ENCODE results near the gene SLC24A4.
A peak's percentile ranks its signal among the peaks of the same experiment; 100 is the strongest.

SLC24A4 gene

DNA sequence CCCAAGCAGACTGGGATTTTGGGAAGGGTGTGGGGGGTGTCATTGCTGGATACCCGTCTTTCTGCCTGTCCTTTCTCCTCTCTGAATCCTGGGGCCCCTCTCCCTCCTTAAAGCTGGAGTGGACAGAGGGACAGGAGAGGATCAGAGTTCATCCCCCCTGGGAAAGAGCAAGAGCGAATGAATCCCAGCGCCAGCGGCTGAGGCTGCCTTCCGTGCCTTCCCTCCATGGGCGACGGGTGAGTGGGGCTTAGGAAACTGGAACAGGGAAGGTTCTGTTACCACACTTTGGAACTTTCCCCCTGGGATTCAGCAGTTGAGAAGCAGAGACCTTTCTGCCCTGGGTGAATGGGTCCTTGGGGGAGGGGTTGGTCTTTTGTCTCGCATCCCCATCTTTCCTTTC is 174.4 kb downstream of the SLC24A4 start (continued):
- TF ChIP-seq YY1 (tag by site-specific recombination; IDR thresholded peaks at IDR 0.05): no peak
- no peak for TF ChIP-seq ZNF2 (tag by site-specific recombination; IDR thresholded peaks at IDR 0.05)
- TF ChIP-seq ZSCAN23 (tag by site-specific recombination; IDR thresholded peaks at IDR 0.05): no peak
- TF ChIP-seq ZNF175 (tag by site-specific recombination; IDR thresholded peaks at IDR 0.05): no peak
- no peak for TF ChIP-seq ZBTB44 (tag by site-specific recombination; IDR thresholded peaks at IDR 0.05)

- Histone ChIP-seq H3K4me3 (ENCODE audit: low read depth, low read length) (no peak overlapping the region), H3K27ac (ENCODE audit: extremely low read depth, low read depth, low read length) (no peak overlapping the region), H3K9me3 (ENCODE audit: control insufficient read depth, insufficient read depth, low read depth, low read length) (no peaks in the 10 kb centered on the region), H3K4me1 (ENCODE audit: control insufficient read depth, insufficient read depth, low read length) (no peaks in the 10 kb centered on the region), H3K36me3 (ENCODE audit: control insufficient read depth in 2 of 2, insufficient read depth in 1 of 2, low read length in 2 of 2) (no peaks in the 10 kb centered on the region)
- CTCF ChIA-PET: interaction anchor here (0.6 kb wide), 1 partner anchor 18 kb away, joined by 3 read pairs; no protein-coding TSS in a partner anchor
- POLR2A ChIA-PET: no interaction called here
- TF ChIP-seq ZNF335 (tag by site-specific recombination; conservative IDR thresholded peaks at IDR 0.05): no peak
- TF ChIP-seq, protein P1, sequence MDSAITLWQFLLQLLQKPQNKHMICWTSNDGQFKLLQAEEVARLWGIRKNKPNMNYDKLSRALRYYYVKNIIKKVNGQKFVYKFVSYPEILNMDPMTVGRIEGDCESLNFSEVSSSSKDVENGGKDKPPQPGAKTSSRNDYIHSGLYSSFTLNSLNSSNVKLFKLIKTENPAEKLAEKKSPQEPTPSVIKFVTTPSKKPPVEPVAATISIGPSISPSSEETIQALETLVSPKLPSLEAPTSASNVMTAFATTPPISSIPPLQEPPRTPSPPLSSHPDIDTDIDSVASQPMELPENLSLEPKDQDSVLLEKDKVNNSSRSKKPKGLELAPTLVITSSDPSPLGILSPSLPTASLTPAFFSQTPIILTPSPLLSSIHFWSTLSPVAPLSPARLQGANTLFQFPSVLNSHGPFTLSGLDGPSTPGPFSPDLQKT (IDR thresholded peaks at IDR 0.05; ENCODE audit: borderline replicate concordance, low read depth, low read length): no peak
- TF ChIP-seq ZNF324 (tag by site-specific recombination; IDR thresholded peaks at IDR 0.05): no peak
- no peak for TF ChIP-seq ZNF701 (tag by site-specific recombination; IDR thresholded peaks at IDR 0.05)
- no peak for TF ChIP-seq HOXA7 (CRISPR knock-in tag; IDR thresholded peaks at IDR 0.05; ENCODE audit: borderline replicate concordance)
- TF ChIP-seq, protein P2, sequence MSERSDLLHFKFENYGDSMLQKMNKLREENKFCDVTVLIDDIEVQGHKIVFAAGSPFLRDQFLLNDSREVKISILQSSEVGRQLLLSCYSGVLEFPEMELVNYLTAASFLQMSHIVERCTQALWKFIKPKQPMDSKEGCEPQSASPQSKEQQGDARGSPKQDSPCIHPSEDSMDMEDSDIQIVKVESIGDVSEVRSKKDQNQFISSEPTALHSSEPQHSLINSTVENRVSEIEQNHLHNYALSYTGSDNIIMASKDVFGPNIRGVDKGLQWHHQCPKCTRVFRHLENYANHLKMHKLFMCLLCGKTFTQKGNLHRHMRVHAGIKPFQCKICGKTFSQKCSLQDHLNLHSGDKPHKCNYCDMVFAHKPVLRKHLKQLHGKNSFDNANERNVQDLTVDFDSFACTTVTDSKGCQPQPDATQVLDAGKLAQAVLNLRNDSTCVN (tag by site-specific recombination; optimal IDR thresholded peaks at IDR 0.05): no peak
- TF ChIP-seq, protein P3, sequence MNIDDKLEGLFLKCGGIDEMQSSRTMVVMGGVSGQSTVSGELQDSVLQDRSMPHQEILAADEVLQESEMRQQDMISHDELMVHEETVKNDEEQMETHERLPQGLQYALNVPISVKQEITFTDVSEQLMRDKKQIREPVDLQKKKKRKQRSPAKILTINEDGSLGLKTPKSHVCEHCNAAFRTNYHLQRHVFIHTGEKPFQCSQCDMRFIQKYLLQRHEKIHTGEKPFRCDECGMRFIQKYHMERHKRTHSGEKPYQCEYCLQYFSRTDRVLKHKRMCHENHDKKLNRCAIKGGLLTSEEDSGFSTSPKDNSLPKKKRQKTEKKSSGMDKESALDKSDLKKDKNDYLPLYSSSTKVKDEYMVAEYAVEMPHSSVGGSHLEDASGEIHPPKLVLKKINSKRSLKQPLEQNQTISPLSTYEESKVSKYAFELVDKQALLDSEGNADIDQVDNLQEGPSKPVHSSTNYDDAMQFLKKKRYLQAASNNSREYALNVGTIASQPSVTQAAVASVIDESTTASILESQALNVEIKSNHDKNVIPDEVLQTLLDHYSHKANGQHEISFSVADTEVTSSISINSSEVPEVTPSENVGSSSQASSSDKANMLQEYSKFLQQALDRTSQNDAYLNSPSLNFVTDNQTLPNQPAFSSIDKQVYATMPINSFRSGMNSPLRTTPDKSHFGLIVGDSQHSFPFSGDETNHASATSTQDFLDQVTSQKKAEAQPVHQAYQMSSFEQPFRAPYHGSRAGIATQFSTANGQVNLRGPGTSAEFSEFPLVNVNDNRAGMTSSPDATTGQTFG (tag by site-specific recombination; IDR thresholded peaks at IDR 0.05; ENCODE audit: borderline replicate concordance): no peak
Observed at GRCh38 chr14:92499234-92499633, 176.3 kb downstream of the SLC24A4 start.

GRCh38 chr14:92500491-92500941 is 177.6 kb downstream of the SLC24A4 start:
- Histone ChIP-seq H3K36me3 (ENCODE audit: control insufficient read depth in 2 of 2, insufficient read depth in 1 of 2, low read length in 2 of 2) (no peaks in the 10 kb centered on the region), H3K4me1 (ENCODE audit: control insufficient read depth, insufficient read depth, low read length) (no peaks in the 10 kb centered on the region), H3K4me3 (ENCODE audit: low read depth, low read length) (no peak overlapping the region), H3K9me3 (ENCODE audit: control insufficient read depth, insufficient read depth, low read depth, low read length) (no peaks in the 10 kb centered on the region), H3K27ac (ENCODE audit: extremely low read depth, low read depth, low read length) (no peak overlapping the region)
- ChIA-PET POLR2A (no interaction called here), CTCF (no interaction called here)
- TF ChIP-seq HOXD13 (CRISPR knock-in tag; IDR thresholded peaks at IDR 0.05; ENCODE audit: borderline replicate concordance) (no peak), ZIC2 (tag by site-specific recombination; IDR thresholded peaks at IDR 0.05) (peak; percentile 93)

Measured in HEK293 (cell line).